ENCODE results near the gene RC3H1. TPM values are rescaled to one million over a fixed set of nuclear protein-coding genes. Genes with fewer than 3 reads are reported as not detected.

The RC3H1 gene
- 23.3 and 23.8 TPM in 2 replicates for total RNA-seq

GRCh38 chr1:174022080-174022975, at the start of gene RC3H1:
TSS of gene RC3H1 (minus strand) at chr1:174022357. CDS start at chr1:173992985, 29,372 bp downstream.

GRCh38 chr1:173917149-173917548, 105.0 kb downstream of the RC3H1 start, which contains the start of gene SERPINC1:
TSS of gene SERPINC1 (minus strand) at chr1:173917327. CDS start at chr1:173917259, 68 bp downstream.

Other genes with a start within 250 kb of the RC3H1 start
- gene DARS2, start 197.7 kb downstream of the RC3H1 start, total RNA-seq = 13.9 and 15.8 TPM in 2 replicates
- 9.5 and 12.5 TPM in 2 replicates for gene CENPL, start 197.5 kb downstream of the RC3H1 start, total RNA-seq
- 224 and 229 TPM in 2 replicates for gene GAS5, start 154.4 kb downstream of the RC3H1 start, total RNA-seq
- 10.9 and 11.3 TPM in 2 replicates for gene ZBTB37, start 154.0 kb downstream of the RC3H1 start, total RNA-seq
- 0.07 TPM in 1 of 2 replicates, not detected in the other for gene SERPINC1, start 105.0 kb downstream of the RC3H1 start, total RNA-seq
- gene RABGAP1L, start 137.2 kb upstream of the RC3H1 start, total RNA-seq = 30.1 and 32.4 TPM in 2 replicates